HEK293 (cell line): ENCODE data around the gene ARID3A.
A peak's percentile ranks its signal among the peaks of the same experiment; 100 is the strongest.

Experiments
- AEBP2 ChIP-seq: fragments of 450-650 bp; formaldehyde crosslinking; IDR thresholded peaks from 2 replicates; pipeline ENCODE4 v1.5.1; 2016; ENCODE audit warnings: missing biosample characterization, missing genetic modification characterization, borderline replicate concordance
- BCL11A ChIP-seq: fragments of 450-650 bp; formaldehyde crosslinking; IDR thresholded peaks from 2 replicates; pipeline ENCODE4 v1.5.1; 2016; ENCODE audit warnings: low read depth, missing biosample characterization, missing genetic modification characterization
- HOXC10 ChIP-seq: sonication (generic); formaldehyde crosslinking; IDR thresholded peaks from 2 replicates; pipeline ENCODE4 v1.8.1; 2023; ENCODE audit warnings: mild to moderate bottlenecking, missing genetic modification reagents
- IKZF3 ChIP-seq: fragments of 450-650 bp; IDR thresholded peaks from 2 replicates; pipeline ENCODE4 v1.5.0; 2018; ENCODE audit warnings: missing biosample characterization, mild to moderate bottlenecking, missing genetic modification characterization, moderate library complexity
- MEIS1 ChIP-seq: sonication (generic); formaldehyde crosslinking; IDR thresholded peaks from 2 replicates; pipeline ENCODE4 v1.8.1; 2022; ENCODE audit warnings: missing genetic modification reagents, mild to moderate bottlenecking, borderline replicate concordance
- MYNN ChIP-seq: fragments of 450-650 bp; formaldehyde crosslinking; IDR thresholded peaks from 2 replicates; pipeline ENCODE4 v1.5.1; 2016; ENCODE audit warnings: missing biosample characterization, missing genetic modification characterization, borderline replicate concordance
- PRDM2 ChIP-seq: fragments of 450-650 bp; formaldehyde crosslinking; IDR thresholded peaks from 2 replicates; pipeline ENCODE4 v1.5.1; 2016; ENCODE audit warnings: missing biosample characterization, missing genetic modification characterization, borderline replicate concordance
- SP2 ChIP-seq: fragments of 450-650 bp; formaldehyde crosslinking; IDR thresholded peaks from 2 replicates; pipeline ENCODE4 v1.5.1; 2016; ENCODE audit warnings: missing biosample characterization, missing genetic modification characterization
- WT1 ChIP-seq: fragments of 450-650 bp; formaldehyde crosslinking; IDR thresholded peaks from 2 replicates; pipeline ENCODE4 v1.5.1; 2016; ENCODE audit warnings: missing biosample characterization, missing genetic modification characterization
- YY1 ChIP-seq: fragments of 450-650 bp; formaldehyde crosslinking; IDR thresholded peaks from 2 replicates; pipeline ENCODE4 v1.5.1; 2018; ENCODE audit warnings: missing biosample characterization, missing genetic modification characterization
- YY2 ChIP-seq: fragments of 450-650 bp; formaldehyde crosslinking; IDR thresholded peaks from 2 replicates; pipeline ENCODE4 v1.5.1; 2016; ENCODE audit warnings: missing biosample characterization, missing genetic modification characterization
- ZBTB1 ChIP-seq: fragments of 450-650 bp; formaldehyde crosslinking; IDR thresholded peaks from 2 replicates; pipeline ENCODE4 v1.5.1; 2016; ENCODE audit warnings: missing biosample characterization, missing genetic modification characterization
- ZBTB48 ChIP-seq: fragments of 450-650 bp; formaldehyde crosslinking; IDR thresholded peaks from 2 replicates; pipeline ENCODE4 v1.5.1; 2016; ENCODE audit warnings: missing biosample characterization, missing genetic modification characterization
- ZFP37 ChIP-seq: fragments of 450-650 bp; formaldehyde crosslinking; IDR thresholded peaks from 2 replicates; pipeline ENCODE4 v1.5.1; 2016; ENCODE audit warnings: missing biosample characterization, missing genetic modification characterization
- ZNF133 ChIP-seq: fragments of 450-650 bp; formaldehyde crosslinking; IDR thresholded peaks from 2 replicates; pipeline ENCODE4 v1.5.1; 2016; ENCODE audit warnings: missing biosample characterization, missing genetic modification characterization
- ZNF155 ChIP-seq: fragments of 450-650 bp; formaldehyde crosslinking; IDR thresholded peaks from 2 replicates; pipeline ENCODE4 v1.5.1; 2016; ENCODE audit warnings: missing biosample characterization, missing genetic modification characterization
- ZNF16 ChIP-seq: fragments of 450-650 bp; formaldehyde crosslinking; IDR thresholded peaks from 2 replicates; pipeline ENCODE4 v1.5.1; 2016; ENCODE audit warnings: low read depth, missing biosample characterization, missing genetic modification characterization
- ZNF175 ChIP-seq: fragments of 450-650 bp; formaldehyde crosslinking; IDR thresholded peaks from 2 replicates; pipeline ENCODE4 v1.5.1; 2016; ENCODE audit warnings: missing biosample characterization, missing genetic modification characterization
- ZNF19 ChIP-seq: fragments of 450-650 bp; formaldehyde crosslinking; IDR thresholded peaks from 2 replicates; pipeline ENCODE4; 2016; ENCODE audit warnings: missing biosample characterization, missing genetic modification characterization, low read depth
- ZNF202 ChIP-seq: fragments of 450-650 bp; formaldehyde crosslinking; IDR thresholded peaks from 2 replicates; pipeline ENCODE4 v1.5.1; 2016; ENCODE audit warnings: missing biosample characterization, missing genetic modification characterization, borderline replicate concordance
- ZNF292 ChIP-seq: fragments of 450-650 bp; formaldehyde crosslinking; IDR thresholded peaks from 2 replicates; pipeline ENCODE4 v1.5.1; 2016; ENCODE audit warnings: low read depth, missing biosample characterization, missing genetic modification characterization, borderline replicate concordance
- ZNF311 ChIP-seq: fragments of 450-650 bp; formaldehyde crosslinking; IDR thresholded peaks from 2 replicates; pipeline ENCODE4 v1.5.1; 2017; ENCODE audit warnings: missing biosample characterization, missing genetic modification characterization, borderline replicate concordance
- ZNF335 ChIP-seq: fragments of 450-650 bp; formaldehyde crosslinking; conservative IDR thresholded peaks from 2 replicates; pipeline ENCODE4 v1.5.1; 2016; ENCODE audit warnings: missing biosample characterization, missing genetic modification characterization
- ZNF341 ChIP-seq: fragments of 450-650 bp; formaldehyde crosslinking; IDR thresholded peaks from 2 replicates; pipeline ENCODE4; 2016; ENCODE audit warnings: low read depth, missing biosample characterization, missing genetic modification characterization
- ZNF350 ChIP-seq: fragments of 450-650 bp; formaldehyde crosslinking; IDR thresholded peaks from 2 replicates; pipeline ENCODE4 v1.5.0; 2017; ENCODE audit warnings: missing biosample characterization, mild to moderate bottlenecking, missing genetic modification characterization
- ZNF488 ChIP-seq: fragments of 450-650 bp; formaldehyde crosslinking; IDR thresholded peaks from 2 replicates; pipeline ENCODE4 v1.5.1; 2016; ENCODE audit warnings: missing biosample characterization, missing genetic modification characterization
- ZNF664 ChIP-seq: fragments of 450-650 bp; formaldehyde crosslinking; IDR thresholded peaks from 2 replicates; pipeline ENCODE4 v1.5.1; 2016; ENCODE audit warnings: missing biosample characterization, missing genetic modification characterization
- ZNF707 ChIP-seq: fragments of 450-650 bp; formaldehyde crosslinking; IDR thresholded peaks from 2 replicates; pipeline ENCODE4 v1.5.1; 2016; ENCODE audit warnings: missing biosample characterization, missing genetic modification characterization
- ZNF747 ChIP-seq: fragments of 450-650 bp; formaldehyde crosslinking; IDR thresholded peaks from 2 replicates; pipeline ENCODE4 v1.5.1; 2016; ENCODE audit warnings: missing biosample characterization, missing genetic modification characterization
- ZNF76 ChIP-seq: fragments of 450-650 bp; formaldehyde crosslinking; IDR thresholded peaks from 2 replicates; pipeline ENCODE4; 2016; ENCODE audit warnings: low read depth, missing biosample characterization, missing genetic modification characterization, borderline replicate concordance
- ZNF791 ChIP-seq: fragments of 450-650 bp; formaldehyde crosslinking; IDR thresholded peaks from 2 replicates; pipeline ENCODE4 v1.5.1; 2016; ENCODE audit warnings: missing biosample characterization, missing genetic modification characterization
- ZSCAN16 ChIP-seq: fragments of 450-650 bp; formaldehyde crosslinking; IDR thresholded peaks from 2 replicates; pipeline ENCODE4 v1.5.1; 2016; ENCODE audit warnings: missing biosample characterization, missing genetic modification characterization
- ZSCAN23 ChIP-seq: fragments of 450-650 bp; formaldehyde crosslinking; IDR thresholded peaks from 2 replicates; pipeline ENCODE4 v1.5.1; 2016; ENCODE audit warnings: missing biosample characterization, missing genetic modification characterization

ARID3A gene

DNA sequence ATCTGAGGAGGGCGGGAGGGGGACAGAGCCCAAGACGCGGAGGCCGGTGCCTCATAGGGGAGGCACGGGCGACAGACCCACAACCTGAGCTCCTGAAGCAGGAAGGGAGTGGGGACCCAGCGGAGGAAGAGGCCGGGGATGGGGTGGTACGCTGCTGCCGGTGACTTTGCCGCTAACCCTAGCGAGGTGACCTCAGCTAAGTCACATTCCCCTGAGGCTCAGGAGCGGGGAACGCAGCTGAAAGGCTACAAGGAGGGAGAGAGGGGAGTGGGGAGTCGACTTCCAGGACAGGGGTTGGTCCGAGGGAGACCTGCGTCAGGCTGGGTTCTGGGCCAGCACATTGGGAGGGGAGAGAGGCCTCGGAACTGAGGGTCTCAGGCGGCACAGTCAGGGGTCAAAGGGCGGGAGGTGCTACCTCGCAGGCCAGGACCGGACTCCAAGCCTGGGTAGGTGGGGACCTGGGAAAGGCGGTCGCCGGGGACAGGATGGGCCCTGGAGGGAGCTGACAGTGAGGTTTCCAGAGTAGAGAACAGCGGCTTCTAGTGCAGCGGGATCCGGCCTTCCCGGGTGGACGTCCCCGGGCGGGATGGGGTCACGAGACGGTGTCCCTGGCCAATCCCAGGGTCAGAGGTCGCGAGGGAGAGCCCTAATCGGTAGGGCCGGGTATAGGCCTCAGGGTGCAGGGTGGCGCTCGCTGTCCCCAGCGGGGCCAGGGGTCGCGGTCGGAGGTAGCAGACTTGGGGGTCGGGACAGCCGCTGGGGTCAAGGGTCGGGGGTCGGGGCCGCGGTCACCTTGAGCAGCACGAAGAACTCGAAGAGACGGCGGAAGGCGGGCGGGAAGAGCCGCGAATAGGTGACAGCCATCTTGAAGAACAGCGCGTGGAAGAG lies 94.4 kb downstream of the ARID3A start (continued):
- TF ChIP-seq PRDM2 (tag by site-specific recombination) (no peak), ZNF341 (tag by site-specific recombination) (peak; percentile 99), ZNF335 (peak; percentile 28), ZNF202 (tag by site-specific recombination) (no peak), ZNF155 (no peak), MYNN (no peak), ZFP37 (tag by site-specific recombination) (0 out of 2 replicates have a peak, but pooled peaks have one; percentile 33), ZNF19 (tag by site-specific recombination) (no peak), ZNF133 (tag by site-specific recombination) (no peak), AEBP2 (no peak), ZNF16 (no peak), ZNF488 (tag by site-specific recombination) (no peak), ZNF350 (tag by site-specific recombination) (no peak), ZNF292 (no peak), ZBTB1 (no peak), ZNF707 (no peak), BCL11A (tag by site-specific recombination) (peak; percentile 74; the same call in 1 of the 2 replicates), HOXC10 (CRISPR knock-in tag) (no peak), ZNF76 (tag by site-specific recombination) (peak; percentile 48), IKZF3 (tag by site-specific recombination) (0 out of 2 replicates have a peak, but pooled peaks have one; percentile 8), ZNF311 (no peak), ZNF747 (tag by site-specific recombination) (no peak), ZNF175 (tag by site-specific recombination) (no peak), SP2 (tag by site-specific recombination) (peak; percentile 30; the same call in 1 of the 2 replicates), ZBTB48 (tag by site-specific recombination) (peak; percentile 62), ZSCAN23 (tag by site-specific recombination) (no peak), YY1 (tag by site-specific recombination) (no peak; the same call in 1 of the 2 replicates), ZNF664 (tag by site-specific recombination) (no peak), ZSCAN16 (tag by site-specific recombination) (no peak), WT1 (tag by site-specific recombination) (peak; percentile 29; the same call in 1 of the 2 replicates), ZNF791 (tag by site-specific recombination) (no peak), YY2 (tag by site-specific recombination) (no peak), MEIS1 (no peak)
